HepG2 (cell line): ENCODE results near the gene PSMD5. TPM values are rescaled to one million over a fixed set of nuclear protein-coding genes. Genes with fewer than 3 reads are reported as not detected.

ENCODE experiments used
- ARNT ChIP-seq: fragments of 450-650 bp; IDR thresholded peaks from 2 replicates; pipeline ENCODE4 v1.6.1; 2017
- ARNTL ChIP-seq: sonication (generic); formaldehyde crosslinking; IDR thresholded peaks from 2 replicates; pipeline ENCODE4 v1.4.0; 2020; ENCODE audit warnings: mild to moderate bottlenecking, missing genetic modification reagents
- BORCS8-MEF2B ChIP-seq: sonication (generic); formaldehyde crosslinking; IDR thresholded peaks from 2 replicates; pipeline ENCODE4 v1.8.0; 2022; ENCODE audit warnings: mild to moderate bottlenecking, missing genetic modification reagents
- GABPA ChIP-seq, 2 experiments: IDR thresholded peaks; 2 replicates each; pipeline ENCODE4 v1.6.1; 2011 to 2016; ENCODE audit warnings: low read depth in 2 of 2, low read length in 1 of 2, missing biosample characterization in 1 of 2, missing genetic modification characterization in 1 of 2
- HOXA5 ChIP-seq: sonication (generic); formaldehyde crosslinking; IDR thresholded peaks from 2 replicates; pipeline ENCODE4 v1.4.0; 2020; ENCODE audit warnings: missing genetic modification reagents
- KLF15 ChIP-seq: sonication (generic); formaldehyde crosslinking; IDR thresholded peaks from 2 replicates; pipeline ENCODE4 v1.8.1; 2023; ENCODE audit warnings: borderline replicate concordance, mild to moderate bottlenecking, inconsistent platforms, missing genetic modification reagents, mixed read lengths
- MBD4 ChIP-seq: IDR thresholded peaks from 2 replicates; pipeline ENCODE4 v1.6.1; 2012; ENCODE audit warnings: low read length, inconsistent platforms, borderline replicate concordance
- POLR2A ChIP-seq, 2 experiments: IDR thresholded peaks; 2 replicates each; pipeline ENCODE4 v1.6.1; 2011; ENCODE audit warnings: low read depth in 2 of 2, low read length in 2 of 2, mild to moderate bottlenecking in 1 of 2, moderate library complexity in 1 of 2; ENCODE audit not compliant: insufficient read depth in 1 of 2
- RXRB ChIP-seq: IDR thresholded peaks from 2 replicates; pipeline ENCODE4 v1.6.1; 2016; ENCODE audit warnings: borderline replicate concordance, missing genetic modification reagents, missing compliant biosample characterization
- TCF7L2 ChIP-seq: IDR thresholded peaks from 2 replicates; pipeline ENCODE4 v1.6.1; 2011; ENCODE audit warnings: mild to moderate bottlenecking, low read depth, low read length, moderate library complexity
- TOE1 ChIP-seq: sonication (generic); formaldehyde crosslinking; IDR thresholded peaks from 2 replicates; pipeline ENCODE4 v1.4.0; 2020; ENCODE audit warnings: mild to moderate bottlenecking, missing genetic modification reagents
- ZFP36L1 ChIP-seq: sonication (generic); formaldehyde crosslinking; IDR thresholded peaks from 2 replicates; pipeline ENCODE4 v1.8.0; 2022; ENCODE audit warnings: mild to moderate bottlenecking, missing genetic modification reagents, moderate library complexity
- ZMYM4 ChIP-seq: sonication (generic); formaldehyde crosslinking; IDR thresholded peaks from 2 replicates; pipeline ENCODE4 v1.8.1; 2023; ENCODE audit warnings: mild to moderate bottlenecking, missing genetic modification reagents
- ZNF501 ChIP-seq: sonication (generic); formaldehyde crosslinking; IDR thresholded peaks from 2 replicates; pipeline ENCODE4 v1.5.1; 2020; ENCODE audit warnings: mild to moderate bottlenecking, moderate library complexity, missing genetic modification reagents
- polyA plus RNA-seq, 8 experiments: library from polyadenylated mRNA; depleted of rRNA in 3 of 8; stranded (reverse) in 7 of 8; unstranded in 1 of 8; fragments of >200 nt; fragmentation: Illumina TruSeq in 4 of 8; extraction: Trizol in 4 of 8; gene quantifications; 2 replicates each; pipeline versions ENCODE4 v1.2.1 to v1.2.3, GENCODE V29; 2011 to 2016; ENCODE audit warnings: low read depth in 4 of 8, missing spikeins in 1 of 8, mixed read lengths in 1 of 8; ENCODE audit not compliant: insufficient read depth in 1 of 8
- total RNA-seq, 5 experiments: library from RNA; depleted of rRNA; stranded (reverse); fragments of >200 nt; fragmentation: Illumina TruSeq; extraction: Trizol; gene quantifications; 2 replicates each; pipeline ENCODE4 v1.2.3, GENCODE V29; 2016; ENCODE audit warnings: low read depth in 1 of 5
- TF ChIP-seq, protein P1 (sequence below): sonication (generic); formaldehyde crosslinking; IDR thresholded peaks from 2 replicates; pipeline ENCODE4 v1.4.0; 2020; ENCODE audit warnings: missing genetic modification reagents
- TF ChIP-seq, protein P2 (sequence below): sonication (generic); formaldehyde crosslinking; IDR thresholded peaks from 2 replicates; pipeline ENCODE4 v1.4.0; 2020; ENCODE audit warnings: mild to moderate bottlenecking, missing genetic modification reagents
- TF ChIP-seq, protein P3 (sequence below): sonication (generic); formaldehyde crosslinking; IDR thresholded peaks from 2 replicates; pipeline ENCODE4 v1.9.0; 2021; ENCODE audit warnings: mild to moderate bottlenecking, missing genetic modification reagents

The PSMD5 gene
- total and polyA plus RNA-seq, 2 of the 13 experiments (the other 11 are each of a cell fraction or from before 2014, with no cell fraction given), result 12.7 to 18.1 TPM

DNA sequence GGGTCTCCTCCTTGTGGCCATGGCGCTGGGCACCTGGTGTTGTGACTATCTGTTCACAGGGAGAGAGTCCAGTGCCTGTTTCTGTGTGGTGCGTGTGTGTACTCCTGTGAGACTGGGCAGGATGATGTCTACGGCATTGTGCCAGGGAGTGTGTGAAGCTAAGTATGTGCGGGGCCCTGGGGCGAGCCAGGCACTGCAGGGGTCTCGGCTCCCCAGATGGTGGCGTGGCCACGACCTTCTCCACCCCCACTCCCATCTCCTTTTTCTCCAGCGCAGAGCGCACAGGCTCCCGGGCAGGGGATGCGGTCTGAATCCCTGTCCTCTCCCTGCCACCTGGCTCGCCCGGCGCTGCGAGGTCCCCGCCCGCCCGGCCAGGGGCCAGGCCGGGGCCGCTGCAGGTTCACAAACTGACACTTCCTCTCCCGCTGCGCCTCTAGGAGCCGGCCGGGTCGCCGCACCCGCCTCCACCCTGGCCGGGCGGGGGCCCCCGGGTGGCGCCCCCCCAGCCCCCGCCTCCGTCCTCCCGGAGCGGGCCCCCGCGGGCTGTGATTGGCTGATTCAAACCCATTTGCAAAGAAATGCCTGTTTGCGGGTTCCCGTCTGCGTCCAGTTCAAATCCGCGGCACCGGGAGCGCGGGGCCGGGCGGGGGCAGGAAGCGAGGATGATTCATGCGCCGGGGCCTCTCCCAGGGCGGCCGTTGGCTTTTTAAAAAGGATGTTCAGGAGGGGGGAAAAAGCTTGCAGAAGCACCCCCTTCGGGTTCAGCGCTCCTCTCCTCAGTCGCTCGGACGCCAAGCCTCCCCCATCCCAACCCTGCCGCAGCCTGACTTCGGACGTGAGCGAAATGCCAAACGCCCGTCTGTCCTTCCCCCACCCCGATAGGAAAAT is 33.5 kb upstream of the PSMD5 start (continued):
- TF ChIP-seq KLF15 (CRISPR knock-in tag) (no peak), HOXA5 (peak; percentile 53; the same call in 1 of the 2 replicates), ZNF501 (no peak), ZMYM4 (CRISPR knock-in tag) (peak; percentile 73; the same call in 1 of the 2 replicates), ARNTL (CRISPR knock-in tag) (no peak), ZFP36L1 (peak; percentile 85; the same call in 1 of the 2 replicates), TCF7L2 (no peak), RXRB (0 out of 2 replicates have a peak, but pooled peaks have one; percentile 7), BORCS8-MEF2B (CRISPR knock-in tag) (peak; percentile 18; the same call in 1 of the 2 replicates), GABPA (IDR thresholded peaks at IDR 0.05; ENCODE audit: low read depth, low read length) (no peak), GABPA (CRISPR knock-in tag; IDR thresholded peaks at IDR 0.05; ENCODE audit: low read depth) (peak; percentile 60), TOE1 (CRISPR knock-in tag) (no peak), POLR2A (IDR thresholded peaks at IDR 0.05; ENCODE audit: insufficient read depth in 1 of 2, low read depth in 2 of 2, low read length in 2 of 2) (peak; percentile 17 to 27; a peak in 3 of 4 replicates), ARNT (no peak), MBD4 (no peak)
- TF ChIP-seq, protein P1, sequence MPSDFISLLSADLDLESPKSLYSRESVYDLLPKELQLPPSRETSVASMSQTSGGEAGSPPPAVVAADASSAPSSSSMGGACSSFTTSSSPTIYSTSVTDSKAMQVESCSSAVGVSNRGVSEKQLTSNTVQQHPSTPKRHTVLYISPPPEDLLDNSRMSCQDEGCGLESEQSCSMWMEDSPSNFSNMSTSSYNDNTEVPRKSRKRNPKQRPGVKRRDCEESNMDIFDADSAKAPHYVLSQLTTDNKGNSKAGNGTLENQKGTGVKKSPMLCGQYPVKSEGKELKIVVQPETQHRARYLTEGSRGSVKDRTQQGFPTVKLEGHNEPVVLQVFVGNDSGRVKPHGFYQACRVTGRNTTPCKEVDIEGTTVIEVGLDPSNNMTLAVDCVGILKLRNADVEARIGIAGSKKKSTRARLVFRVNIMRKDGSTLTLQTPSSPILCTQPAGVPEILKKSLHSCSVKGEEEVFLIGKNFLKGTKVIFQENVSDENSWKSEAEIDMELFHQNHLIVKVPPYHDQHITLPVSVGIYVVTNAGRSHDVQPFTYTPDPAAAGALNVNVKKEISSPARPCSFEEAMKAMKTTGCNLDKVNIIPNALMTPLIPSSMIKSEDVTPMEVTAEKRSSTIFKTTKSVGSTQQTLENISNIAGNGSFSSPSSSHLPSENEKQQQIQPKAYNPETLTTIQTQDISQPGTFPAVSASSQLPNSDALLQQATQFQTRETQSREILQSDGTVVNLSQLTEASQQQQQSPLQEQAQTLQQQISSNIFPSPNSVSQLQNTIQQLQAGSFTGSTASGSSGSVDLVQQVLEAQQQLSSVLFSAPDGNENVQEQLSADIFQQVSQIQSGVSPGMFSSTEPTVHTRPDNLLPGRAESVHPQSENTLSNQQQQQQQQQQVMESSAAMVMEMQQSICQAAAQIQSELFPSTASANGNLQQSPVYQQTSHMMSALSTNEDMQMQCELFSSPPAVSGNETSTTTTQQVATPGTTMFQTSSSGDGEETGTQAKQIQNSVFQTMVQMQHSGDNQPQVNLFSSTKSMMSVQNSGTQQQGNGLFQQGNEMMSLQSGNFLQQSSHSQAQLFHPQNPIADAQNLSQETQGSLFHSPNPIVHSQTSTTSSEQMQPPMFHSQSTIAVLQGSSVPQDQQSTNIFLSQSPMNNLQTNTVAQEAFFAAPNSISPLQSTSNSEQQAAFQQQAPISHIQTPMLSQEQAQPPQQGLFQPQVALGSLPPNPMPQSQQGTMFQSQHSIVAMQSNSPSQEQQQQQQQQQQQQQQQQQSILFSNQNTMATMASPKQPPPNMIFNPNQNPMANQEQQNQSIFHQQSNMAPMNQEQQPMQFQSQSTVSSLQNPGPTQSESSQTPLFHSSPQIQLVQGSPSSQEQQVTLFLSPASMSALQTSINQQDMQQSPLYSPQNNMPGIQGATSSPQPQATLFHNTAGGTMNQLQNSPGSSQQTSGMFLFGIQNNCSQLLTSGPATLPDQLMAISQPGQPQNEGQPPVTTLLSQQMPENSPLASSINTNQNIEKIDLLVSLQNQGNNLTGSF, result no peak
- TF ChIP-seq, protein P2, sequence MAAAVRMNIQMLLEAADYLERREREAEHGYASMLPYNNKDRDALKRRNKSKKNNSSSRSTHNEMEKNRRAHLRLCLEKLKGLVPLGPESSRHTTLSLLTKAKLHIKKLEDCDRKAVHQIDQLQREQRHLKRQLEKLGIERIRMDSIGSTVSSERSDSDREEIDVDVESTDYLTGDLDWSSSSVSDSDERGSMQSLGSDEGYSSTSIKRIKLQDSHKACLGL (CRISPR knock-in tag), result peak; percentile 38; the same call in 1 of the 2 replicates
- TF ChIP-seq, protein P3, sequence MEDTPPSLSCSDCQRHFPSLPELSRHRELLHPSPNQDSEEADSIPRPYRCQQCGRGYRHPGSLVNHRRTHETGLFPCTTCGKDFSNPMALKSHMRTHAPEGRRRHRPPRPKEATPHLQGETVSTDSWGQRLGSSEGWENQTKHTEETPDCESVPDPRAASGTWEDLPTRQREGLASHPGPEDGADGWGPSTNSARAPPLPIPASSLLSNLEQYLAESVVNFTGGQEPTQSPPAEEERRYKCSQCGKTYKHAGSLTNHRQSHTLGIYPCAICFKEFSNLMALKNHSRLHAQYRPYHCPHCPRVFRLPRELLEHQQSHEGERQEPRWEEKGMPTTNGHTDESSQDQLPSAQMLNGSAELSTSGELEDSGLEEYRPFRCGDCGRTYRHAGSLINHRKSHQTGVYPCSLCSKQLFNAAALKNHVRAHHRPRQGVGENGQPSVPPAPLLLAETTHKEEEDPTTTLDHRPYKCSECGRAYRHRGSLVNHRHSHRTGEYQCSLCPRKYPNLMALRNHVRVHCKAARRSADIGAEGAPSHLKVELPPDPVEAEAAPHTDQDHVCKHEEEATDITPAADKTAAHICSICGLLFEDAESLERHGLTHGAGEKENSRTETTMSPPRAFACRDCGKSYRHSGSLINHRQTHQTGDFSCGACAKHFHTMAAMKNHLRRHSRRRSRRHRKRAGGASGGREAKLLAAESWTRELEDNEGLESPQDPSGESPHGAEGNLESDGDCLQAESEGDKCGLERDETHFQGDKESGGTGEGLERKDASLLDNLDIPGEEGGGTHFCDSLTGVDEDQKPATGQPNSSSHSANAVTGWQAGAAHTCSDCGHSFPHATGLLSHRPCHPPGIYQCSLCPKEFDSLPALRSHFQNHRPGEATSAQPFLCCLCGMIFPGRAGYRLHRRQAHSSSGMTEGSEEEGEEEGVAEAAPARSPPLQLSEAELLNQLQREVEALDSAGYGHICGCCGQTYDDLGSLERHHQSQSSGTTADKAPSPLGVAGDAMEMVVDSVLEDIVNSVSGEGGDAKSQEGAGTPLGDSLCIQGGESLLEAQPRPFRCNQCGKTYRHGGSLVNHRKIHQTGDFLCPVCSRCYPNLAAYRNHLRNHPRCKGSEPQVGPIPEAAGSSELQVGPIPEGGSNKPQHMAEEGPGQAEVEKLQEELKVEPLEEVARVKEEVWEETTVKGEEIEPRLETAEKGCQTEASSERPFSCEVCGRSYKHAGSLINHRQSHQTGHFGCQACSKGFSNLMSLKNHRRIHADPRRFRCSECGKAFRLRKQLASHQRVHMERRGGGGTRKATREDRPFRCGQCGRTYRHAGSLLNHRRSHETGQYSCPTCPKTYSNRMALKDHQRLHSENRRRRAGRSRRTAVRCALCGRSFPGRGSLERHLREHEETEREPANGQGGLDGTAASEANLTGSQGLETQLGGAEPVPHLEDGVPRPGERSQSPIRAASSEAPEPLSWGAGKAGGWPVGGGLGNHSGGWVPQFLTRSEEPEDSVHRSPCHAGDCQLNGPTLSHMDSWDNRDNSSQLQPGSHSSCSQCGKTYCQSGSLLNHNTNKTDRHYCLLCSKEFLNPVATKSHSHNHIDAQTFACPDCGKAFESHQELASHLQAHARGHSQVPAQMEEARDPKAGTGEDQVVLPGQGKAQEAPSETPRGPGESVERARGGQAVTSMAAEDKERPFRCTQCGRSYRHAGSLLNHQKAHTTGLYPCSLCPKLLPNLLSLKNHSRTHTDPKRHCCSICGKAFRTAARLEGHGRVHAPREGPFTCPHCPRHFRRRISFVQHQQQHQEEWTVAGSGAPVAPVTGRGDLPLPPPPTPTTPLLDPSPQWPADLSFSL (CRISPR knock-in tag), result no peak
